ENCODE data around the gene RCOR1. TPM values are rescaled to one million over a fixed set of nuclear protein-coding genes. Genes with fewer than 3 reads are reported as not detected.
A peak's percentile ranks its signal among the peaks of the same experiment; 100 is the strongest.
"Not testable (repeated sequence)": the region's sequence is repeated elsewhere in the genome, so short reads cannot be mapped to it uniquely, and the experiment has no call there.

The RCOR1 gene
- total RNA-seq, 2 donors from 2014 or later, result 19.5 to 21.3 TPM

DNA sequence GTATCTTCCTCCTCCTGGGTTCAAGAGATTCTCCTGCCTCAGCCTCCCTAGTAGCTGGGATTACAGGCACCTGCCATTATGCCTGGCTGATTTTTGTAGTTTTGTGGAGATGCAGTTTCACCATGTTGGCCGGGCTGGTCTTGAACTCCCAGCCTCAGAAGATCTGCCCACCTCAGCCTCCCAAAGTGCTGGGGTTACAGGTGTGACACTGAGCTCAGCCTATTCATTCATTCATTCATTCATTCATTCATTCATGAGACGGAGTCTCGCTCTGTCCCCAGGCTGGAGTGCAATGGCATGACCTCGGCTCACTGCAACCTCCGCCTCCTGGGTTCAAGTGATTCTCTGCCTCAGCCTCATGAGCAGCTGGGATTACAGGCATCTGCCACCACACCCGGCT is 47.2 kb downstream of the RCOR1 start:
- peaks cover 14% of the 10 kb centered on the region for H3K4me1 Mint-ChIP-seq (ENCODE audit: low read depth)
- not testable (repeated sequence) for ATAC-seq (replicated peaks in 1 of 2); H3K36me3 Mint-ChIP-seq (ENCODE audit: insufficient read depth in 2 of 2); H3K4me3 Mint-ChIP-seq; H3K27me3 Mint-ChIP-seq (ENCODE audit: low read depth); DNase-seq; H3K27ac Mint-ChIP-seq; H3K9me3 Mint-ChIP-seq

DNA sequence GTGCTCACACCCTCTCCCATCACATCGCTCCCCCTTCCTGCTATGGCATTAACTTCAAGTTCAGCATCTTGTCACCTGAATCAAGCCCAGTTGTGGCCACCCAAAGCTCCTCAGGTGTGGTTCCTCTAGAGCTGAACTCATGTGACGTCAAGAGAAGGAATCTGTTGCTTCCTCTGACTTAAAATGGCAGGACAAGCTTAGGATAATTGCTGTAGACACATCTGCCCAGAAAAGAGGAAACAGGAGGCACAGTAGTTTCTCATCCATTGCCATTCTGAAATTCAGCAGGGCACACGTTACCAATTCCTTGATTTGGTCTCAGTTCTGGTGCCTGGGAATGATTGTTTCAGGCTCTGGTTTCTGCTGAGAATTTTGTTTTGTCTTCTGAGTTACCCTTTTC is 52.1 kb downstream of the RCOR1 start:
- Mint-ChIP-seq H3K4me3 (peak overlapping the region in 1 of 2 donors; percentile 54), H3K9me3 (no peaks in the 10 kb centered on the region), H3K27me3 (ENCODE audit: low read depth) (no peaks in the 10 kb centered on the region), H3K4me1 (ENCODE audit: low read depth) (peaks cover 45% of the 10 kb centered on the region), H3K27ac (peak overlapping the region; percentile 64), H3K36me3 (ENCODE audit: insufficient read depth in 2 of 2) (no peaks in the 10 kb centered on the region)
- DNase-seq (no peak), ATAC-seq (replicated peaks in 1 of 2) (no peak)

DNA sequence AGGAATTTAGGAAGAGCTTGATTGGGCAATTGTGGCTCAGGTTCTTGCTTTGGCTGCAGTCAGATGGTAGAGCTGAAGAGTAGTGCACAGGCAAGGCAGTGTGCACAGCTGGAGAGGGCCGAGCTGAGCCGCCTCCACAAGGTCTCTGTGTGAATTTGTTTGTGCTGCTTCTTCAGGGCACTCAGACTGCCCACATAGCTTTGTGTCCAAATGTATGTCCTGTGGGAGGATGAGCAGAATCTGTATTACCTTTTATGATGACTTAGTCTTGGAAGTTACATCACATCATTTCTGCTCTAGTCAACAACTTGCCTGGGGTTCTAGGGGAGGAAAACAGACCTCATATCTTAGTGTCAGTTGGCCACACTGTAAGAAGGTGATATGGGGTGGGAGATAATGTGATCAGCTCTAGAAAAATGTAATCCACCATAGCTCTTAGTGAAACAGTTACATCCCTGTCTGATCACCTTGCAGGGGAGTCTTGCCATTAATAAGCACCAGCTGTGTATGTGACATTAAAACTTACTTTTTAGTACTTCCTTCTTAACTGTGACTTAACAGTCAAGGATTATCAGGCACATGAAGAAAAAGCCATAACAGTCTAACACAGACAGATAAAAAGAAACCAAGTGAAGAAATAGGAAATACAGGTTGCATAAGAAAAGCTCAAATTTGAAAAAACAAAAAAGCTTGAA is 53.4 kb downstream of the RCOR1 start:
- peak; percentile 2 to 7 for DNase-seq
- H3K4me3 Mint-ChIP-seq, result peak overlapping the region; percentile 3 to 54
- peak; percentile 72 to 88 for ATAC-seq (replicated peaks in 1 of 2)
- H3K36me3 Mint-ChIP-seq (ENCODE audit: insufficient read depth in 2 of 2), result no peaks in the 10 kb centered on the region
- peak overlapping the region; percentile 64 for H3K27ac Mint-ChIP-seq
- H3K9me3 Mint-ChIP-seq, result no peaks in the 10 kb centered on the region
- H3K27me3 Mint-ChIP-seq (ENCODE audit: low read depth), result no peaks in the 10 kb centered on the region
- H3K4me1 Mint-ChIP-seq (ENCODE audit: low read depth), result peaks cover 45% of the 10 kb centered on the region

DNA sequence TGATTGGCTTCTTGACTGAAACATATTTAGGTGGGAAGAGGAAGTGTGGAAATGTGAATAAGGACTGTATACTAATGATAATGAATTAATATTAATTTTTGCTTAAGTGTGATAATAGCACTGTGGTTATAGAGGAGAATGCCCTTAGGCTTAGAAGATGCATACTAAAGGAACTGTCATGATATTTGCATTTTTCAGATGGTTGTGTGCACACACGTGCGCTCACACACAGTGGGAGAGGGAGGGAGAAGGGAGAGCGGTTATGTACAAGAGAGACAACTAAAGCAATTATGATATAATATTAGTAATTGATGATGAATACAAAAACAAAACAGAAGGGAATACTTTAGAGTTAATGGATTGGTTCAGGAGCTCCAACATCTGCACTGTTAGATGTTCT is 54.2 kb downstream of the RCOR1 start:
- Mint-ChIP-seq H3K4me1 (ENCODE audit: low read depth) (peaks cover 45% of the 10 kb centered on the region), H3K27ac (peak overlapping the region; percentile 64), H3K9me3 (no peaks in the 10 kb centered on the region), H3K4me3 (no peak overlapping the region), H3K36me3 (ENCODE audit: insufficient read depth in 2 of 2) (no peaks in the 10 kb centered on the region), H3K27me3 (ENCODE audit: low read depth) (no peaks in the 10 kb centered on the region)
- ATAC-seq (replicated peaks in 1 of 2), result no peak
- no peak for DNase-seq

DNA sequence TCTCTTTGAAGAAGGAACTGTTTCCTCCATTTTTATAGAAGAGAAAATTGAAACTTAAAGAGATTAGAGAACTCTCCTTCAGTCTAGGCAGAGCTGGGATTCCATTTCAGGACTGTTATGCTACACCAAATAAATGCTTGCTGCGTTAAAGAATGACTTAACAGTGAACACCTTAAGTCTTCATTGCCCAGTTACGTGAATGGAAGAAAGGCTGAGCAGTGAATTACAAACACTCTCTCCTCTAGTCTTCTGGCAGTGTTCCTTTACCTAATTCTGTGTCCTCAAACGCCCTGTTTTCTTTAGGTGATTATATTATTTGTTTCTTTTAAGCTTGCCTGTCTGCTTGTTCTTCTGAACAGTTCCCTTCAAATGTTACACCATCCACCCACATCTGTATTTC is 59.7 kb downstream of the RCOR1 start:
- no peak overlapping the region for H3K4me3 Mint-ChIP-seq

DNA sequence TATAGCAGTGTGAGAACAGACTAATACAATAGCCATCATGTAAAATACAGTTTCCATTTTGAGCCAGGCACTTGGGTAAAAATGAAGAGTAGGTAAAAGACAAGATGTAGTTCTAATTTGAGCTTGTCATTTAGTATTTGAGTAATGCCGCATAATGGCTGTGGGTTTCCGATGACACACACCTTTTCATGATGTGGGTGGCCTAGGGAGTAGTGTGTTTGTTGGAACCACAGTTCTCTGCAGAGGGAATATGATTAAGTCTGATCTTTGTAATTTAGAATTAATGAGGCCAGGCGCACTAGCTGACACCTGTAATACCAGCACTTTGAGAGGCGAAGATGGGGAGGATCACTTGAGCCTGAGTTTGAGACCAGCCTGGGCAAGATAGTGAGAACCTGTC is 61.8 kb downstream of the RCOR1 start:
- H3K27ac Mint-ChIP-seq, result peak overlapping the region; percentile 10
- H3K4me3 Mint-ChIP-seq, result peak overlapping the region in 1 of 2 donors; percentile 26
- peak; percentile 77 to 93 for ATAC-seq (replicated peaks in 1 of 2)

More for the DNA sequence above, 59.7 kb downstream of the RCOR1 start:
- H3K27me3 Mint-ChIP-seq (ENCODE audit: low read depth), result no peaks in the 10 kb centered on the region
- peaks cover 0 to 13% of the 10 kb centered on the region in 2 donors for H3K36me3 Mint-ChIP-seq (ENCODE audit: insufficient read depth in 2 of 2)
- ATAC-seq (replicated peaks in 1 of 2) (no peak), DNase-seq (no peak)
- H3K4me1 Mint-ChIP-seq (ENCODE audit: low read depth), result peaks cover 43% of the 10 kb centered on the region
- H3K27ac Mint-ChIP-seq, result peak overlapping the region; percentile 65
- H3K9me3 Mint-ChIP-seq, result peaks cover 2 to 4% of the 10 kb centered on the region in 2 donors

DNA sequence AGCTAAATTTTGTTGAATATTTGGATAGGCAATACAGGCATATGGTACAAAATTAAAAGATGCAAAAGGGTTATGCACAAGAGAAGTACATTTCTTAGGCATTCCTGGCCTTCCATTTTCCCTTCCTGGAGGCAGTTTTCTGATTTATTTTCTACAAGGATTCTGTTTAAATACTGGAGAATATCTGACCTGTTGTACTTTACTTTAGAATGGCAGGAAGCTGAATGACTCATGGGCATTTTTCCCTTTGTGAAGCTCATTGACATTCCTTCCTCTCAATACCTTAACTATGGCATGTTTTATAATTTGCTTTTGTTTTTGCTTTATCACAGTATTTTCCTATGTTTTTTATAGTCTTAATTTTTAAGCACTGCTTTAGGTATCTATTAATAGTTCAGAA is 62.7 kb downstream of the RCOR1 start:
- Mint-ChIP-seq H3K4me3 (no peak overlapping the region), H3K36me3 (ENCODE audit: insufficient read depth in 2 of 2) (peaks cover 0 to 13% of the 10 kb centered on the region in 2 donors), H3K27me3 (ENCODE audit: low read depth) (no peaks in the 10 kb centered on the region), H3K27ac (no peak overlapping the region), H3K9me3 (peaks cover 2 to 4% of the 10 kb centered on the region in 2 donors), H3K4me1 (ENCODE audit: low read depth) (peaks cover 41% of the 10 kb centered on the region)
- no peak for ATAC-seq (replicated peaks in 1 of 2)
- DNase-seq, result no peak

More for the DNA sequence above, 61.8 kb downstream of the RCOR1 start:
- Mint-ChIP-seq H3K9me3 (peaks cover 2 to 4% of the 10 kb centered on the region in 2 donors), H3K27me3 (ENCODE audit: low read depth) (no peaks in the 10 kb centered on the region), H3K4me1 (ENCODE audit: low read depth) (peaks cover 40% of the 10 kb centered on the region), H3K36me3 (ENCODE audit: insufficient read depth in 2 of 2) (peaks cover 0 to 13% of the 10 kb centered on the region in 2 donors)
- peak; percentile 22 to 27 for DNase-seq

DNA sequence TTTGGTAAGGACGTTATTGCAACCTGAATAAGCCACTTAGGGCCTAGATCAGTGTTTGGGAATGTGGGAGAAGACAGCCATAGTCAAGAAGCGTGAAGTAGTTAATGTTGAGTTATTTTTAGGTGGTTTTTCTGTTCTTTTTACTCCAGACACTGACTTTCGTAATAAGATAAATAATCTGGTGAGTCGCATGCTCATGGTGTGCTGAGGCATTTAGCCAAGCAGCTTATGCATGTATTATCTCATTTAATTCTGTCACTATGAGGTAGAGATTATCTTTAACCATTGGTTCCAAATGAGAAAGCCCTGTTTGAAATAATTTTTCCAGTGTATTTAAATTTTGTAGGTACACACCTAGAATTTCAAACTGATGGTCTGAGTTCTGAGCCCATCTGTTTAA is 67.3 kb downstream of the RCOR1 start:
- H3K27me3 Mint-ChIP-seq (ENCODE audit: low read depth), result no peaks in the 10 kb centered on the region

DNA sequence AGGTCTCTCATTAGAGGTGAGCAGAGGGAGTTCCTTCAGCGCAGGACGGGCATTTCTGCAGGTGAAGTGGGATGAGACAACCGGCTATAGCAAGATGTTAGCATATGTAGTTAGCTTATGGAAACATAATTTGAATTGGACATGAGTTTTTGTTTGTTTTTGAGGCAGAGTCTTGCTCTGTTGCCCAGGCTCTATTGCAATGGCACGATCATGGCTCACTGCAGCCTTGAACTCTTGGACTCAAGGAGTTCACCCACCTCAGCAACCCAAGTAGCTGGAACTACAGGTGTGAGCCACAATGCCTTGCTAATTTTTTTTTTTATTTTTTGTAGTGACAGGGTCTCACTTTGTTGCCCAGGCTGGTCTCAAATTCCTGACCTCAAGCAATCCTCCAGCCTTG is 69.2 kb downstream of the RCOR1 start:
- Mint-ChIP-seq H3K9me3 (no peaks in the 10 kb centered on the region), H3K4me3 (no peak overlapping the region), H3K4me1 (ENCODE audit: low read depth) (peaks cover 22% of the 10 kb centered on the region), H3K27me3 (ENCODE audit: low read depth) (no peaks in the 10 kb centered on the region), H3K36me3 (ENCODE audit: insufficient read depth in 2 of 2) (peaks cover 0 to 1% of the 10 kb centered on the region in 2 donors), H3K27ac (no peak overlapping the region)
- DNase-seq (no peak), ATAC-seq (replicated peaks in 1 of 2) (no peak)

More for the DNA sequence above, 67.3 kb downstream of the RCOR1 start:
- H3K4me3 Mint-ChIP-seq, result no peak overlapping the region
- H3K27ac Mint-ChIP-seq, result peak overlapping the region; percentile 49
- H3K9me3 Mint-ChIP-seq, result no peaks in the 10 kb centered on the region
- H3K4me1 Mint-ChIP-seq (ENCODE audit: low read depth), result peaks cover 30% of the 10 kb centered on the region
- ATAC-seq (replicated peaks in 1 of 2) (no peak), DNase-seq (no peak)
- no peaks in the 10 kb centered on the region for H3K36me3 Mint-ChIP-seq (ENCODE audit: insufficient read depth in 2 of 2)

DNA sequence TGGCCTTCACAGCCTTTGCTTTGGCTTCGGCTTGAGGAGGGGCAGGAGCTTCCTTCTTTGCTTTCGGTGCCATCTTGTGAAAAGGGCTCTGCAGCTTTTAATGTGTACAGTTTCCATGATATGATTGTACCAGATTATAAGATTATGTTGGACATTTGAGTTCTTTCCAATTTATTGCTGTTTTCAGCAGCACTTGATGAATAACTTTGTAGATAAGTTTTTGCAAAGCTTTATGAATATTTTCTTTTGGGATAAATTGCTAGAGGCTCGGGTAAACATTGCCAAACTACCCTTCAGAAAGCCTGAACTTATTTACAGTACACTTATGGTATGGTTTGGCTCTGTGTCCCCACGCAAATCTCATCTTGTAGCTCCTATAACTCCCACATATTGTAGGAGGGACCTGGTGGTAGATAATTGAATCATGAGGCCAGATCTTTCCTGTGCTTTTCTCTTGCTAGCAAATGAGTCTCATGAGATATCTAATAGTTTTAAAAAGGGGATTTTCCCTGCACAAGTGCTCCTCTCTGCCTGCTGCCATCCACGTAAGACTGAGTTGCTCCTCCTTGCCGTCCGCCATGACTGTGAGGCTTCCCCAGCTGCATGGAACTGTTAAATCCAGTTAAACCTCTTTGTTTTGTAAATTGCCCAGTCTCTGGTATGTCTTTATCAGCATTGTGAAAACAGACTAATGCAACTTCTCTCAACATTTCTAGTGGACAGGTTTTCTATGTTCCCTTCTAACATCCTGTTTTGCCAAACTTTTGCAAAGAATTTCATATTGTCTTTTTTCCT is 70.4 kb downstream of the RCOR1 start:
- DNase-seq (no peak), ATAC-seq (replicated peaks in 1 of 2) (no peak)
- peaks cover 0 to 1% of the 10 kb centered on the region in 2 donors for H3K36me3 Mint-ChIP-seq (ENCODE audit: insufficient read depth in 2 of 2)
- no peaks in the 10 kb centered on the region for H3K27me3 Mint-ChIP-seq (ENCODE audit: low read depth)
- no peaks in the 10 kb centered on the region for H3K9me3 Mint-ChIP-seq
- no peak overlapping the region for H3K27ac Mint-ChIP-seq
- peaks cover 22% of the 10 kb centered on the region for H3K4me1 Mint-ChIP-seq (ENCODE audit: low read depth)
- H3K4me3 Mint-ChIP-seq, result no peak overlapping the region

DNA sequence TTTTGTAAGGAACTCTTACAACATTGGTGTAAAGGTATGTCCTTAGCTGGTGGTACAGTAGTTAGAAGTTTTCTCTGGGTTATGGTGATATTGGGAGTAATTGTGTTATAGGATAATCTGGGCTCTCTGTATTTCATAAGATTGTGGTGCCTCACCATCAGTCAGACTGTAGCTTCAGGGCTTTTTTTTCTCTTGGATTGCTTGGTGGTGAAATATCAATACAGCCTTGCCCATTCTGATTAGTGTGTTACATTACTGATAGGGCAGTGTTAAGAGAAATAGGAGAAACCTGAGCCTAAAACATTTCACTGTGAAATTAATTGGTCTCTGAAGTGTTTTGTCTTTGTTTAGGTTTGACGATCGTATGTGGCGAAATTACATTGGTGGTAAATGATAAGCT is 71.0 kb downstream of the RCOR1 start:
- peaks cover 0 to 1% of the 10 kb centered on the region in 2 donors for H3K36me3 Mint-ChIP-seq (ENCODE audit: insufficient read depth in 2 of 2)
- DNase-seq, result no peak
- no peak for ATAC-seq (replicated peaks in 1 of 2)
- no peak overlapping the region for H3K4me3 Mint-ChIP-seq
- peaks cover 22% of the 10 kb centered on the region for H3K4me1 Mint-ChIP-seq (ENCODE audit: low read depth)
- no peaks in the 10 kb centered on the region for H3K9me3 Mint-ChIP-seq
- no peaks in the 10 kb centered on the region for H3K27me3 Mint-ChIP-seq (ENCODE audit: low read depth)
- no peak overlapping the region for H3K27ac Mint-ChIP-seq

DNA sequence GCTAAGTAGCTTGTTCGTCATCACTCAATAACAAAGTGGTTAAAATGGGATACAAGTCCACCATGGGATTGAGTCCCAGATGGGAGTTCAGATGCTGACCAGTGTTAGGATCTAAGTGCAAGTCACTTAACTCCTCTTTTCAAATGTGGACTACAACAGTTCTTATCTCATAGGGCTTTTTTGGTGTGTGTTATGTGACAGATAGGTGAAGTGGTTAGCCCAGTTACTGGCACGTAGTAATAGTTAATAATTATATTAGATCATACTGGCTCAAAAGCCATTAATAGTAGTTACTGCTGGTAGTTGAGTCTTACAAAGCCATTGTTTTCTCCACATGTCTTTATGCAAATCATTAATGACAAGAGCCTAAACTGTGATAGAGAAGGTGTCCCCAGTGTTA is 73.2 kb downstream of the RCOR1 start:
- Mint-ChIP-seq H3K9me3 (no peaks in the 10 kb centered on the region), H3K36me3 (ENCODE audit: insufficient read depth in 2 of 2) (peaks cover 0 to 1% of the 10 kb centered on the region in 2 donors), H3K4me3 (no peak overlapping the region), H3K4me1 (ENCODE audit: low read depth) (peaks cover 10% of the 10 kb centered on the region), H3K27ac (no peak overlapping the region), H3K27me3 (ENCODE audit: low read depth) (no peaks in the 10 kb centered on the region)
- ATAC-seq (replicated peaks in 1 of 2) (no peak), DNase-seq (no peak)

DNA sequence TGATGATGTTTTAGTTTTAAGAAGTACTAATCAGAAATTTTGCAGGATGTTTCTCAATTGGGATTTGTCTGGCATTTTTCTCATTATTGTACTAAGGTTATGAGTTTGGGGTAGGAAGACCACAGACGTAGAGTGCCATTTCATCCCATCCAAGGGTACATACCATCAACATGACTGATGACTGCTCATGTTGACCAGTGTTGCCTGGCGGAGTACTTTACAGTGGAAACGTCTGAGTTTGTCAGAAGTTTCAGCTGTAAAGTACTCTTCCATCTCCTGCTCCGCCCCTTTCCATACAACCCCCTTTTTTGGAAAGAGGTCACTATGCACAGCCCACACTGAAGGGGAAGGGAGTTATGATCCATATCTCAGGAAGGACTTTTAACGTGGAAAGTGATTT is 74.2 kb downstream of the RCOR1 start:
- H3K9me3 Mint-ChIP-seq, result no peaks in the 10 kb centered on the region
- DNase-seq (no peak), ATAC-seq (replicated peaks in 1 of 2) (no peak)
- H3K27ac Mint-ChIP-seq, result no peak overlapping the region
- no peak overlapping the region for H3K4me3 Mint-ChIP-seq
- H3K36me3 Mint-ChIP-seq (ENCODE audit: insufficient read depth in 2 of 2), result peaks cover 0 to 1% of the 10 kb centered on the region in 2 donors
- no peaks in the 10 kb centered on the region for H3K27me3 Mint-ChIP-seq (ENCODE audit: low read depth)
- peaks cover 10% of the 10 kb centered on the region for H3K4me1 Mint-ChIP-seq (ENCODE audit: low read depth)

All from activated T-cell treated with anti-CD3 and anti-CD28 coated beads, Interleukin-2, amount 50 U/mL, for 72 hours (primary cell).